Ascending aorta (tissue), 2 donors: ENCODE measurements around the gene SNX20. TPM values are rescaled to one million over a fixed set of nuclear protein-coding genes. Genes with fewer than 3 reads are reported as not detected.

Experiments used
- DNase-seq, 2 donors: peaks; one replicate each; pipeline ENCODE4 v3.0.0-alpha.2; 2019; ENCODE audit warnings: low spot score in 2 of 2
- H3K27ac ChIP-seq, 2 donors: fragments of 200-600 bp; sonication (generic); one replicate each; pipeline ENCODE4 v1.5.1; 2016 to 2017; ENCODE audit warnings: mild to moderate bottlenecking in 1 of 2
- H3K27me3 ChIP-seq: fragments of 200-600 bp; sonication (generic); one replicate; pipeline ENCODE4 v1.5.1; 2017
- H3K36me3 ChIP-seq, 2 donors: fragments of 200-600 bp; sonication (generic); one replicate each; pipeline ENCODE4 v1.5.1; 2016
- H3K4me1 ChIP-seq, 2 donors: fragments of 200-600 bp; sonication (generic); one replicate each; pipeline ENCODE4 v1.5.1; 2016 to 2017; ENCODE audit warnings: mild to moderate bottlenecking in 1 of 2
- H3K4me3 ChIP-seq, 2 donors: fragments of 200-600 bp; sonication (generic); one replicate each; pipeline ENCODE4 v1.5.1; 2016 to 2017; ENCODE audit warnings: mild to moderate bottlenecking in 1 of 2
- H3K9me3 ChIP-seq, 2 donors: fragments of 200-600 bp; sonication (generic); one replicate each; pipeline ENCODE4 v1.5.1; 2016
- CTCF ChIP-seq, 3 experiments: fragments of 200-600 bp in 2 of 3; fragments of 450-650 bp in 1 of 3; sonication (generic) in 2 of 3; IDR thresholded peaks; one replicate each; pipeline ENCODE4 v1.5.1; 2016 to 2019; ENCODE audit warnings: antibody characterized with exemption in 3 of 3, mild to moderate bottlenecking in 1 of 3, moderate library complexity in 1 of 3
- intact Hi-C: fragments of 100-400 bp; cut with DNase I; formaldehyde crosslinking; loops from one replicate; pipeline ENCODE4 v1.15.1; 2023
- total RNA-seq: library from RNA; depleted of rRNA; stranded (reverse); fragments of >200 nt; gene quantifications from one replicate; pipeline ENCODE4 v1.1.0, GENCODE V29; 2016

Gene SNX20
- total RNA-seq, 1 donor from 2014 or later = 3.2 TPM

GRCh38 chr16:50646345-50646744 is 34.8 kb downstream of the SNX20 start:
- Histone ChIP-seq H3K27ac (no peak overlapping the region), H3K4me3 (no peak overlapping the region), H3K27me3 (no peaks in the 10 kb centered on the region), H3K9me3 (no peaks in the 10 kb centered on the region), H3K36me3 (peaks cover 5 to 30% of the 10 kb centered on the region in 2 donors), H3K4me1 (no peaks in the 10 kb centered on the region)
- DNase-seq = no peak
- TF ChIP-seq CTCF (IDR thresholded peaks at IDR 0.05) = no peak
- intact Hi-C loops = no loop called here

- Histone ChIP-seq H3K4me3 (no peak overlapping the region), H3K36me3 (peaks cover 5 to 30% of the 10 kb centered on the region in 2 donors), H3K27me3 (no peaks in the 10 kb centered on the region), H3K4me1 (no peaks in the 10 kb centered on the region), H3K27ac (no peak overlapping the region), H3K9me3 (no peaks in the 10 kb centered on the region)
- TF ChIP-seq CTCF (IDR thresholded peaks at IDR 0.05) = no peak
- intact Hi-C loops = no loop called here
- DNase-seq = no peak
Observed at GRCh38 chr16:50645563-50646220, 35.4 kb downstream of the SNX20 start.

GRCh38 chr16:50644729-50645128 is 36.4 kb downstream of the SNX20 start:
- Histone ChIP-seq H3K9me3 (no peaks in the 10 kb centered on the region), H3K27ac (peak overlapping the region; percentile 16 to 33), H3K36me3 (peaks cover 5 to 27% of the 10 kb centered on the region in 2 donors), H3K4me1 (no peaks in the 10 kb centered on the region), H3K4me3 (no peak overlapping the region), H3K27me3 (no peaks in the 10 kb centered on the region)
- DNase-seq = no peak
- peak in 2 of 3 experiments; percentile 42 for TF ChIP-seq CTCF (IDR thresholded peaks at IDR 0.05)
- intact Hi-C loops = no loop called here

- intact Hi-C loops = no loop called here
- Histone ChIP-seq H3K9me3 (no peaks in the 10 kb centered on the region), H3K4me1 (no peaks in the 10 kb centered on the region), H3K36me3 (peaks cover 5 to 22% of the 10 kb centered on the region in 2 donors), H3K27me3 (no peaks in the 10 kb centered on the region), H3K4me3 (no peak overlapping the region), H3K27ac (no peak overlapping the region)
- TF ChIP-seq CTCF (IDR thresholded peaks at IDR 0.05) = no peak
- no peak for DNase-seq
Observed at GRCh38 chr16:50644245-50644644, 36.9 kb downstream of the SNX20 start.

- Histone ChIP-seq H3K27ac (no peak overlapping the region), H3K36me3 (peaks cover 2 to 15% of the 10 kb centered on the region in 2 donors), H3K4me3 (no peak overlapping the region), H3K9me3 (no peaks in the 10 kb centered on the region), H3K4me1 (no peaks in the 10 kb centered on the region), H3K27me3 (no peaks in the 10 kb centered on the region)
- no peak for DNase-seq
- intact Hi-C loops = no loop called here
- TF ChIP-seq CTCF (IDR thresholded peaks at IDR 0.05) = no peak
Observed at GRCh38 chr16:50643192-50643591, 37.9 kb downstream of the SNX20 start.
